DOHH2 (cell line): ENCODE measurements around the gene NR1I3.
"Not testable (repeated sequence)": the region's sequence is repeated elsewhere in the genome, so short reads cannot be mapped to it uniquely, and the experiment has no call there.

ENCODE experiments used
- H3F3A ChIP-seq: fragments of 200-600 bp; sonication (generic), shearing (Covaris generic); 2 replicates; pipeline ENCODE4 v1.6.0; 2016; ENCODE audit warnings: antibody characterized with exemption, mild to moderate bottlenecking; ENCODE audit not compliant: control insufficient read depth, insufficient read depth
- H3K27ac ChIP-seq: fragments of 200-600 bp; sonication (generic); 2 replicates; pipeline ENCODE4 v1.5.1; 2014; ENCODE audit warnings: low read depth, mild to moderate bottlenecking, low read length, moderate library complexity
- H3K27me3 ChIP-seq: fragments of 200-600 bp; sonication (generic); 2 replicates; pipeline ENCODE4 v1.6.1; 2014; ENCODE audit warnings: mild to moderate bottlenecking, low read length, mixed read lengths; ENCODE audit not compliant: control insufficient read depth
- H3K36me3 ChIP-seq: fragments of 200-600 bp; sonication (generic); 2 replicates; pipeline ENCODE4 v1.6.1; 2014; ENCODE audit warnings: mild to moderate bottlenecking, low read length, moderate library complexity, mixed read lengths; ENCODE audit not compliant: control insufficient read depth
- H3K4me1 ChIP-seq: fragments of 200-600 bp; sonication (generic); 2 replicates; pipeline ENCODE4 v1.6.1; 2014; ENCODE audit warnings: mild to moderate bottlenecking, low read length, mixed read lengths; ENCODE audit not compliant: control insufficient read depth
- H3K4me2 ChIP-seq: fragments of 200-600 bp; sonication (generic); 2 replicates; pipeline ENCODE4 v1.6.0; 2014; ENCODE audit warnings: mild to moderate bottlenecking, low read length, moderate library complexity
- H3K4me3 ChIP-seq: fragments of 200-600 bp; sonication (generic); 2 replicates; pipeline ENCODE4 v1.5.1; 2014; ENCODE audit warnings: mild to moderate bottlenecking, low read length, mixed read lengths
- H3K79me2 ChIP-seq: fragments of 200-600 bp; sonication (generic); 2 replicates; pipeline ENCODE4 v1.6.1; 2014; ENCODE audit warnings: mild to moderate bottlenecking, low read length, mixed read lengths; ENCODE audit not compliant: control insufficient read depth
- H3K9me2 ChIP-seq: fragments of 200-600 bp; sonication (generic); replicated peaks from 2 replicates; pipeline ENCODE4 v1.6.1; 2014; ENCODE audit warnings: mild to moderate bottlenecking, low read length, mixed read lengths; ENCODE audit not compliant: control insufficient read depth
- H3K9me3 ChIP-seq: fragments of 200-600 bp; sonication (generic); 2 replicates; pipeline ENCODE4 v1.6.1; 2014; ENCODE audit warnings: antibody characterized with exemption, low read length, mixed read lengths; ENCODE audit not compliant: control insufficient read depth, insufficient read depth
- H4K20me1 ChIP-seq: fragments of 200-600 bp; sonication (generic); 2 replicates; pipeline ENCODE4 v1.6.0; 2014; ENCODE audit warnings: low read depth, mild to moderate bottlenecking, antibody characterized with exemption, low read length, moderate library complexity; ENCODE audit not compliant: control insufficient read depth, insufficient read depth
- EZH2phosphoT487 ChIP-seq: fragments of 200-600 bp; sonication (generic); IDR thresholded peaks from 2 replicates; pipeline ENCODE4 v1.6.1; 2017; ENCODE audit warnings: borderline replicate concordance, mild to moderate bottlenecking, antibody characterized with exemption, low read length, moderate library complexity, mixed read lengths
- TF ChIP-seq, protein P1 (sequence below): fragments of 200-600 bp; sonication (generic); IDR thresholded peaks from one replicate; pipeline ENCODE4 v1.5.1; 2014; ENCODE audit warnings: antibody characterized with exemption, mild to moderate bottlenecking, low read depth, low read length; ENCODE audit not compliant: poor library complexity, severe bottlenecking

NR1I3 gene

DNA sequence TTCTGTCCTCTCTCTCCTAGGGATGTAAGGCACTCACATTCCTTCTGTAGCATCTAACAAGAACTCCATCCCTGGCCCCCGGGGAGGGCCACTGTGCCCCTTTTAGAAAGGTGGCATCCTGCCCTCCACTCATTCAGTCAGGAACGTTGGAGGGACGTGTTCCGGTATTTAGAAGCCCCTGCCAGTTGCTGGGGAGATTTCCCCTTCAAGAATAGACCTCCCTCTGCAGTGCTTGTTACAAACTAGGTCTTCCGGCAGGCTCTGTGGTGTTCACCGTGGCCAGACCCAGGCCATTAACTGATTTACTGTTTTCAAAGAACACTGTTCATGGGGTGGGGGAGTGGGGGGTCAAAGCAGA, 21.3 kb upstream of the NR1I3 start:
- Histone ChIP-seq H3K79me2 (no peaks in the 10 kb centered on the region), H3K9me3 (peaks cover 13% of the 10 kb centered on the region), H3K9me2 (no peaks in the 10 kb centered on the region), H3K4me1 (peaks cover 42% of the 10 kb centered on the region), H3K4me2 (peak overlapping the region; percentile 73), H3K27ac (no peak overlapping the region), H3K4me3 (peak overlapping the region; percentile 72), H3F3A (no peaks in the 10 kb centered on the region), H4K20me1 (no peaks in the 10 kb centered on the region), H3K27me3 (peaks cover 39% of the 10 kb centered on the region), H3K36me3 (no peaks in the 10 kb centered on the region)
- peak; percentile 24; the same call in 1 of the 2 replicates for TF ChIP-seq EZH2phosphoT487
- TF ChIP-seq, protein P1, sequence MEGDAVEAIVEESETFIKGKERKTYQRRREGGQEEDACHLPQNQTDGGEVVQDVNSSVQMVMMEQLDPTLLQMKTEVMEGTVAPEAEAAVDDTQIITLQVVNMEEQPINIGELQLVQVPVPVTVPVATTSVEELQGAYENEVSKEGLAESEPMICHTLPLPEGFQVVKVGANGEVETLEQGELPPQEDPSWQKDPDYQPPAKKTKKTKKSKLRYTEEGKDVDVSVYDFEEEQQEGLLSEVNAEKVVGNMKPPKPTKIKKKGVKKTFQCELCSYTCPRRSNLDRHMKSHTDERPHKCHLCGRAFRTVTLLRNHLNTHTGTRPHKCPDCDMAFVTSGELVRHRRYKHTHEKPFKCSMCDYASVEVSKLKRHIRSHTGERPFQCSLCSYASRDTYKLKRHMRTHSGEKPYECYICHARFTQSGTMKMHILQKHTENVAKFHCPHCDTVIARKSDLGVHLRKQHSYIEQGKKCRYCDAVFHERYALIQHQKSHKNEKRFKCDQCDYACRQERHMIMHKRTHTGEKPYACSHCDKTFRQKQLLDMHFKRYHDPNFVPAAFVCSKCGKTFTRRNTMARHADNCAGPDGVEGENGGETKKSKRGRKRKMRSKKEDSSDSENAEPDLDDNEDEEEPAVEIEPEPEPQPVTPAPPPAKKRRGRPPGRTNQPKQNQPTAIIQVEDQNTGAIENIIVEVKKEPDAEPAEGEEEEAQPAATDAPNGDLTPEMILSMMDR: no peak

DNA sequence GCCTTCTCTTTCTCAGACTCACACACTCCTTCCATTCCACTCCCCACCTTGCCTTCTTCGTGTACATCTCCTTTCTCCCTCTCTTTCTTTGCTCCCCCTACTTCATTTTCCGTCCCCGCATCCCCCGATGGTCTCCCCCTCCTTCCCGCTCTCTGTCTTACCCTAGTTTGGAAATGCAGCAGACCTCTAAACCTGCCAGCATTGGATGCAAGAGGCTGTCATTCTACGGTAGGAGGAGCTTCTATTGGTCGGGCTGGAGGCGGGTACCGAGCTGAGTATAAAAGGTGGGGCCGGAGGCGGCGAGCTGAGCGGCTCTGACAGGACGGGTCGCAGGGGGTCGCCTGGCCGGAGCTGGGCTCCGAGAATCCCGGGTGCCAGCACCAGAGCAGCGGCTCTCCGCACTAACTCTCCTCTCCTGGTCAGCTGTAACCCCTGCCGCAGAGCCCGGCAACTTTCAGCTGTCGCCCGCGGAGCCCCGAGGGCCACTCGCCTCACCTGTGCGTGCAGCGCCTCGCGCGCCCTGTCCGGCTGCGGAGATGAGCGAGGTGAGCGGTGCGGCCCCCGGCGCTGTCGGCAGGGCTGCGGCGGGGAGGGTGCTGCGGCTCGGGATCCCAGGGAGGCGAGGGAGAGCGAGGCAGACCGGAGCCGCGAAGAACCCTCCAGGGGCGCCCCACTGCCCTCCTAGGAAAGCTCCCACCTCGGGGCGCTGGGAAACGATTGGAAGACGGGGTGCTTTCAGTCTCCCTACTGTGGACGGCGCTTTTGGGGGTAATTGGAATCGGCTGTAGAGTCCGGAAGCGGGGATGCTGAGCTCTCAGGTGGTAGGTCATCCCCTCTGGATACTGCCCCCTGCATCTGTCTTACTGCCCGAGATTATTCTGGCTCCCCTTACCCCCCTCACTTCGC, 20.7 kb upstream of the NR1I3 start, which contains the start of gene PCP4L1:
Gene PCP4L1, plus strand, starts transcription at position 307 of the 906 bp plus-strand sequence. Its CDS starts 230 bp downstream, at position 537.
- Histone ChIP-seq H3K79me2 (no peaks in the 10 kb centered on the region), H3K27me3 (peaks cover 39% of the 10 kb centered on the region), H3K27ac (no peak within 1 kb of the TSS), H3K36me3 (no peaks in the 10 kb centered on the region), H3K9me3 (peaks cover 13% of the 10 kb centered on the region), H3F3A (no peaks in the 10 kb centered on the region), H3K4me2 (peak within 1 kb of the TSS; percentile 73), H3K4me3 (peak within 1 kb of the TSS; percentile 72), H4K20me1 (no peaks in the 10 kb centered on the region), H3K9me2 (no peaks in the 10 kb centered on the region), H3K4me1 (peaks cover 42% of the 10 kb centered on the region)
- TF ChIP-seq, protein P1: no peak
- TF ChIP-seq EZH2phosphoT487: peak; percentile 20; the same call in 1 of the 2 replicates

DNA sequence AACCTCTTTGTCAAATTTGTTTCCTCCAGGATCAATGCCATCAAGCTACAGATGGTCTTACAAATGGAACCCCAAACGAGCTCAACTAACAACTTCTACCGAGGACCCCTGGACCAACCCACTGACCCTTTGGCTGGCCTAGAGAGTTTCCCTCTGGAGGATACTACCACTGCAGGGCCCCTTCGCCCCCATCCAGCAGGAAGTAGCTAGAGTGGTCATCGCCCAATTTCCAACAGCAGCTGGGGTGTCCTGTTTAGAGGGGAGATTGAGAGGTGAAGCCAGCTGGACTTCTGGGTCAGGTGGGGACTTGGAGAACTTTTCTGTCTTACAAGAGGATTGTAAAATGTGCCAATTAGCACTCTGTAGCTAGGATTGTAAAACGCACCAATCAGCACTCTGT, 19.1 kb upstream of the NR1I3 start:
- H3K36me3 ChIP-seq: not testable (repeated sequence)
- peaks cover 36% of the 10 kb centered on the region for H3K27me3 ChIP-seq
- H3K4me1 ChIP-seq: peaks cover 36% of the 10 kb centered on the region

DNA sequence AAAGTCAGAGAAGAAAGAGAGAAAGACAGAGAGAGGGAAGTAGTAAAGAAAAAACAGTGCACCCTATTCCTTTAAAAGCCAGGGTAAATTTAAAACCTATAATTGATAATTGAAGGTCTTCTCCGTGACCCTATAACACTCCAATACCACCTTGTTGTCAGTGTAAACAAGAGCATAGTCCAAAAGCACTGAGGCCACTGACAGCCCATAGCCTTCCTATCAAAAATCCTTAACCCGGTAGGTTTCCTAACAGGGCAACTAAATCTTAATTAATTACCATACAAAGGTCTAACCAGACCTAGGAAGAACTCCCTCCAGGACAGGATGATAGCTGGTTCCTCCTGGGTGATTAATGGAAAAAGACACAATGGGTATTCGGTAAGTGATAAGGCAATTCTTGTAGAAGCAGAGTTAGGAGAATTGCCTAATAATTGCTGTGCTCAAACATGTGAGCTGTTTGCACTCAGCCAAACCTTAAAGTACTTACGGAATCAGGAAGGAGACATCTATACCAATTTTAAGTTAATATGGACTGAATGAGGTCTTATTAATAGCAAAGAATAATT, 18.0 kb upstream of the NR1I3 start:
- H3K9me3 ChIP-seq: peaks cover 13% of the 10 kb centered on the region
- H3K9me2 ChIP-seq, H3F3A ChIP-seq, H3K4me3 ChIP-seq, H3K4me2 ChIP-seq, H4K20me1 ChIP-seq, H3K79me2 ChIP-seq, H3K27ac ChIP-seq, H3K36me3 ChIP-seq: not testable (repeated sequence)
- peaks cover 31% of the 10 kb centered on the region for H3K27me3 ChIP-seq
- peaks cover 25% of the 10 kb centered on the region for H3K4me1 ChIP-seq

More for the DNA sequence above, 19.1 kb upstream of the NR1I3 start:
- not testable (repeated sequence) for H3F3A ChIP-seq, H3K4me3 ChIP-seq, H3K9me2 ChIP-seq, H3K27ac ChIP-seq, H3K4me2 ChIP-seq, H3K79me2 ChIP-seq, H4K20me1 ChIP-seq
- H3K9me3 ChIP-seq: peaks cover 13% of the 10 kb centered on the region

DNA sequence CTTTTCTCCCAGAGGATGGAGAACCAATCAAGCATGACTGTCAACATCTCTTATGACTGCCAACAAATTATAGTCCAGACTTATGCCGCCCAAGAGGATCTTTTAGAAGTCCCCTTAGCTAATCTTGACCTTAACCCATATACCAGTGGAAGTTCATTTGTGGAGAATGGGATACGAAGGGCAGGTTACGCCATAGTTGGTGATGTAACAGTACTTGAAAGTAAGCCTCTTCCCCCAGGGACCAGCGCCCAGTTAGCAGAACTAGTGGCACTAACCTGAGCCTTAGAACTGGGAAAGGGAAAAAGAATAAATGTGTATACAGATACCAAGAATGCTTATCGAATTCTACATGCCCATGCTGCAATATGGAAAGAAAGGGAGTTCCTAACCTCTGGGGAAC, 17.3 kb upstream of the NR1I3 start:
- not testable (repeated sequence) for H3K27ac ChIP-seq, H3K4me2 ChIP-seq, H3K36me3 ChIP-seq, H3K4me3 ChIP-seq, H4K20me1 ChIP-seq, H3F3A ChIP-seq, H3K9me2 ChIP-seq, H3K79me2 ChIP-seq
- Histone ChIP-seq H3K27me3 (peaks cover 25% of the 10 kb centered on the region), H3K9me3 (peaks cover 13% of the 10 kb centered on the region), H3K4me1 (peaks cover 18% of the 10 kb centered on the region)
